ENCODE results near the gene ATP1A1.

The ATP1A1 gene

DNA sequence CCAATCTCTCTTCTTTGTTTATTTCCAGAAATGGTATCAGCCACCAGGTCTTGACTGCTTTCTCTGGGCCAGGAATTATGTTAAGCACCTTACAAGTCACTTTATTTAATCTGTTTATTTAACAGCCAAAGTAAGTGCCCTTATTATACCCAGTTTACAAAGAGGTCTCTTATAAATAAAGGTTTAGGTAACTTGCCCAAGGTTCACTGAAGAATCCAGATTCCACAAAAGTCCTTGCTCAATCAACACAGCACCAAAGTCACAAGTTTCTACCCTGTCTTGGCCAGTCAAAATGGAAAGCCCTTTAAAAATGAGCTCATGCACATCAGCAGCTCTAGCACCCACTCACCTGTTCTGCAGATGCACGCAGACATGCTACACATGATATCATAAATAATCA lies 28.0 kb upstream of the ATP1A1 start:
- no peak for DNase-seq (ENCODE audit: low read depth, low spot score)

DNA sequence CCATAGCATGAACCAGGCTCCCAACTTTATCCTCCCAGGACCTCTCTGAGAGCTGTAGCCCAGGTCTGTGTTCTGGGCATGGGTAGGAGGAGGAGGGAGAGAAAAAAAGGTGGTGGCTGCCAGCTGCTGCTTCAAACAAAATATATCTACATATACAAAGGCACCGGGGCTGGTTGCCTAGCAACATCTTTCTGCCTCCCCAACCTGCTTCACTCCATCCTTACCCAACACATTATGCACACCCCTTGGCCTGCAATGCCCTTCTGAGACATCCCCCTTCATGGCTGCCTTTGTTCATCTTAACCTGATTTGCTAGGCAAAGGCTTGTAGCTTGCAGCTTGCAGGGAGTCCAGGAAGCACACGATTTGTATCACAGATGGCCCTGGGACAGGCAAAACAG lies 27.2 kb upstream of the ATP1A1 start:
- peak; percentile 15 for DNase-seq (ENCODE audit: low read depth, low spot score)

DNA sequence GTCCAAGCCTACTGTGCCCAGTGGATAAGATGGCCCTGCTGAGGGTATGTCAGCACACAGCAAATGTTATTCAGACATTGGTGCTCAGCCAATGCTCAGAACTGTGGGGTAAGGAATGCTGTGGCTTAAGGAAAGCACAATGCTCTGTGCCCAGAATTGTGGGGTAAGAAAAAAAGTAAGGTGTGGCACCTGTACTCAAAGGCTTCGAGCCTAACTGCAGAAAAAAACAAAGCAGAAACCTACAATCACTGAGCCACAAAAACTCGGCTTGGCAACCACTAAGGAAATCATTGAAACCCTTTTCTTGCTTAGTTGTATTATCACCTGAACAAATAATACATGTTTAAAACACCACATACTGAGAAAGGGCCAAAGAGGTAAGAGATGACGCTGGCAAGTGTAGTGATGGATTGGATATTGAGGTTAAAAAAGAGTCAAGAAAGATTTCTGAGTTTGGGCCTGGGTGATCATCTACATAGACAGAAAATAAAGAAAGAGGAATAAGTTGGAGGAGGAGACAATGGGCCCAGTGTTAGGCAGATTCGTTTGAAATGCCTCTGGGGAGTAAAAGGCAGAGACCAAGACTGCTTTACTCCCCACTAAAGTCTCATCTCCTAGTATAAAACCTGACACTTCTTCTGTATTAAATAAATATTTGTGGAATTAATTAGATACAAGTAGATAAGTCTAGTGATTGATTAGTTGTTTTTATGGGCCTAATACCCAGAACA lies 25.9 kb upstream of the ATP1A1 start:
- no peak for DNase-seq (ENCODE audit: low read depth, low spot score)

DNA sequence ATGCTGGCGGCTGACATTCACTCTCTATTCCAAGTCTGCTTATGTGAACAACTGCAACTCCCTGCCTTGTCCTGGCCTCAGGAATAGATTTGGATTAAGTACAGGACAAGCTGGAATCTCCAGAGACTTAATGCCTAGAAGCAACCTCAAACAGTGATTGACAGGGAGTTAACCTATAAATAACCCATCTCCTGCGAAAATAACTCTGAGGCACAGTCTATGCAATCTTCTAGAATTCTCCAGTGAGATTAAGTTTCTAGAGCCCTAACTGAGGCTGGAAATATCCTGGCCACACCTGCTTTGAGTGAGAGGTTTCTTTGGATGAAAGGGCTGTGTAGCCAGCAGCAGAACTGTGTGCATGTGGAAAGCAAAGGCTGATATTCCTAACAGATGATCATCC lies 25.3 kb upstream of the ATP1A1 start:
- DNase-seq (ENCODE audit: low read depth, low spot score): no peak

DNA sequence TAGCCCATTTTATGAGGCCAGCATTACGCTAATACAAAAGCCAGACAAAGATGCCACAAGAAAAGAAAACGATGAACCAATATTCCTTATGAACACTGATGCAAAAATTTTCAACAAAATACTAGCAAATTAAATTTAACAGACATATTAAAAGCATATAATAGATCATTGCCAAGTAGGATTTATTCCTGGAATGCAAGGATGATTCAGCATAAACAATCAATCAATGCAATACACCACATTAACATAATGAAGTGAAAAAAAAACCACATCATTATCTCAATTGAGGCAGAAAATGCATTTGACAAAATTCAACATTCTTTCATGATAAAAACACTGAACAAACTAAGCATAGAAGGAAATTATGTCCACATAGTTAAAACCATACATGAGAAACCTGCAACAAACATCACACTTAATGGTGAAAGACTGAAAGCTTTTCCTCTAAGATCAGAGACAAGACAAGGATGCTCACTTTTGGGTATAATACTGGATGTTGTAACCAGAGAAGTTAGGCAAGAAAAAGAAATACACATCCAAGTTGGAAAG lies 22.9 kb upstream of the ATP1A1 start:
- no peak for DNase-seq (ENCODE audit: low read depth, low spot score)

DNA sequence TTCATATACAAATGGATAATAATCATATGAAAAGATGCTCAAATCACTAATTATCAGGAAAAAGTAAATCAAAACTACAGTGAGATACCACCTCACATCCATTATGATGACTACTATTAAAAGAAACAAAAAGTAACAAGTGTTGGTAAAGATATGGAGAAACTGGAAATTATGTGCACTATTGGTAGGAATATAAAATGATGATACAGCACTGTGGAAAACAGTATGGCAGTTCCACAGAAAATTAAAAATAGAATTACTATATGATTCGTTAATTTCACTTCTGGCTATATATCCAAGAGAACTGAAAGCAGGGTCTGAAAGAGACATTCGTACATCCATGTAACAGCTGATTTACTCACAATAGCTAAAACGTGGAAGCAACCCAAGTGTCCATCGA lies 21.1 kb upstream of the ATP1A1 start:
- no peak for DNase-seq (ENCODE audit: low read depth, low spot score)

GRCh38 chr1:116352349-116352813 lies 20.7 kb upstream of the ATP1A1 start:
- no peak for DNase-seq (ENCODE audit: low read depth, low spot score)

GRCh38 chr1:116353155-116353554 lies 19.9 kb upstream of the ATP1A1 start:
- DNase-seq (ENCODE audit: low read depth, low spot score): no peak

- no peak for DNase-seq (ENCODE audit: low read depth, low spot score)
Observed at GRCh38 chr1:116356067-116356466, 17.0 kb upstream of the ATP1A1 start.

GRCh38 chr1:116356673-116357072 lies 16.4 kb upstream of the ATP1A1 start:
- DNase-seq (ENCODE audit: low read depth, low spot score): no peak

DNA sequence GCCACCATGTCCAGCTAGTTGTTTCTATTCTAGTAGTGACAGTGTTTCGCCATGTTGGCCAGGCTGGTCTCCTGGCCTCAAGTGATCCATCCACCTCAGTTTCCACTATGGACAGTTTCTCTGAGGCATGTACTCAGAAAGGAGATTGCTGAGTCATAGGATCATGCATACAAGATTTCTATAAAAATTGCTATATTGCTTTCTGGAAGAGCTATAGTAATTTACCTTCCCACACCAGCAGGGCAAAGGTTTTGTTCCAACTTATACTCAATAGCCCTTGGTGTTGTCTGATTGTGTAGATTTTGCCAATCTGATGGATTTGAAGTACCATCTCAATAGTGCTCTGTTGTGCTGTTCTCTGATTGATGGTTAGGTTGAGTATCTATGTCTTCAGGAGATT lies 15.6 kb upstream of the ATP1A1 start:
- DNase-seq (ENCODE audit: low read depth, low spot score): no peak

DNA sequence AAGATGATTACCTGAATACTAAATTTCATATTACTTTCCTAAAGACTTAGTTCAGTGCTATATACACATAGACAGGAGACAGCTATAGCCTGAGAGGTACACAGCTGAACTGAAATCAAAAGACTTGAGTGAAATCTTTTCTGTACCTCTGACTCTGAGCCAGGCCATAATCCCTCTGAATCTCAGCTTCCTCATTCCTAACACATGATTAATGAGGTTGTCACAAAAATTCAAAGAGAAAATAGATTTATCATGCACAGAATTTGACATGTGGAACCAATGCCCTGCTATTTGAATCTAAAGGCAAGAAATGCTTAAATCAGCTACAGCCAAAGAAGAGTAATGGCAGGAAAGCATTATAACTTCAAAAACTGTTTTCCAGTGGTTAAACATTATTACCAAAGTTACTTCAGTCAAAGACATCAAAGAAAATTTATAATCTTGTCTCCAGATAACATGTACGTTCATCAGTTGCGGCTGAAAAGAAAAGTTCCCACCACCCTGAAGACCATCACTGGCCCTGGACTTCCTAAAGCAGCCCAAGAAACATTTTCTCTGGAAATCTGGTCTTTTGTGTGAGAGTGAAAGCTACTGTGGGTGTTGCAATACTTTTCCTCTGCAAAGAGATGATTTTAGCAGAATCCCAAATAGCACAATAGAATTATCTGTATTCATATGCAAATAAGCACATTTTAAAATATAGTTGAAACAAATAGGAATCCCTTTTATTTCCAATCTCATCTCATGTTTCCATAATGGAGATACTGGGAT lies 13.8 kb upstream of the ATP1A1 start:
- no peak for DNase-seq (ENCODE audit: low read depth, low spot score)

GRCh38 chr1:116359871-116360270 lies 13.2 kb upstream of the ATP1A1 start:
- no peak for DNase-seq (ENCODE audit: low read depth, low spot score)

DNA sequence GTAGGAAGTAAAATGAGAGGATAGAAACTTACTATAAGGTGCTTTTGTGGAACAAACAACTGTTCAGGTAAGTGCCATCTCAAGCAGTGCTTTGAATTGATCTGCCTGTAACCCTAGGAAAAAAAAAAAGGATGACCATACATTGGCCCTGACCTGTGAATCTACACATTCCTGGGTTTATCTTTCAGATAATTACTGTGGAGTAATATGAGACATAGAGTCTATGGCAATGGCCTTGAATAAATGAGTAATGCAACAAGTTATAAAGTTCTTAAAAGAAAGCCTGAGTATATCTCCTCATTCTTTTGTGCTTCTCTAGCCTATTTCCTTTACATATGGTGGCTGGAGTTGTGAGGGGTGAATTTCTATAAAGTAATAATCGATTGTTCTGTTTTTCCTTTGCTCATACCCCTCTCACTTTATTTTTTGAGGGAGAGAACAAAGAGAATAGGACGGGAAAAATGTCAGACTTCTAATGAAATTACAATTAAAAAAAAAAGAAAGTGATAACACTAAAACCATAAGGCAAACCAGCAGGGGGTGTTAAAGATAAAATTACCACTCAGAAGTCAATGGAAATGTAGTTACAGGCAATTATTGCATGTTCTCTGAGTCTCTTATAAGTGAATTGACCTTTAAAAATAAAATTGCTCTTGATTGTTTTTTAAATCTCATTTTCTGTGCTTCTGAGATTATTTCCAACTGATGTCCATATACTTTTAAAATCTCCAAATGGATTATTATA lies 12.4 kb upstream of the ATP1A1 start:
- DNase-seq (ENCODE audit: low read depth, low spot score): no peak

DNA sequence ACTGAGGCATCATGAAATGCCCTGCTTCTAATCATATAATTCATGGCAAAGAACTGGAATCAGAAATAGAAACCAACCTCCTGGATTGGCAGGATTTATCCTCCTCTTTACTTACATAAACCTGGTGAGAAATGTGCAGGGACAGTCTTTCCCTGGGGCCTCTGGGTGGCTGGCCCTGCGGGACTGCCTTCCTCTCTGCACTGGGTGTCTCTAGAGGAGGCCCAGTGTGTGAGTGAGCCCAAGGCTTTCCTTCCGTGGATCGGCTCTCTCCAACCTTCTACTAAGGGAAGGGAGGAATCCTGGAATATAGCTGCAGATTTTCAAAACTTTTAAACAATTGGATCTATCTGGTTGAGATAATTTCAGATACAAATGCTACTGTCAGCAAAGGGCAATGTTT lies 11.4 kb upstream of the ATP1A1 start:
- no peak for DNase-seq (ENCODE audit: low read depth, low spot score)

- no peak for DNase-seq (ENCODE audit: low read depth, low spot score)
Observed at GRCh38 chr1:116362050-116362449, 11.0 kb upstream of the ATP1A1 start.

DNA sequence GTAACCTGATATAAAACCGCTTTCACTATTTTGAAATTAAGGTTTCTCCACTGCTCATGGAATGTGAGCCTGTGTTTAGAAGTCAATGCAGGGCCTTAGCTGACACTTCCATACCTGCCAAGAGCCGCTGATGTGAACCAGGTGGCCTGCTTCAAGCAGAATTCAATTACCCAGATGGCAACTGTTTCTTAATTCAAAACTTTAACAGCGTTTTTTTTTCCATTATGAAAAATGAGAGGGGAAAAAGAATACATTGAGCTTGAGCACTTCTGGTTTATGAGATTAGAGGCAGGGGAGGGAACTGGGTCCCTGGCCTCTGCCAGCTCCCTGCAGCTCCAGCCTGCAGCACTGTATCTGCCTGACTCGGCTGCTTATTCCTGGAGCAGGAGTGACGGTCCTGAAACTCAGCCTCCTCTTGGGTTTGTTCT lies 7.7 kb upstream of the ATP1A1 start:
- no peak for DNase-seq (ENCODE audit: low read depth, low spot score)

DNA sequence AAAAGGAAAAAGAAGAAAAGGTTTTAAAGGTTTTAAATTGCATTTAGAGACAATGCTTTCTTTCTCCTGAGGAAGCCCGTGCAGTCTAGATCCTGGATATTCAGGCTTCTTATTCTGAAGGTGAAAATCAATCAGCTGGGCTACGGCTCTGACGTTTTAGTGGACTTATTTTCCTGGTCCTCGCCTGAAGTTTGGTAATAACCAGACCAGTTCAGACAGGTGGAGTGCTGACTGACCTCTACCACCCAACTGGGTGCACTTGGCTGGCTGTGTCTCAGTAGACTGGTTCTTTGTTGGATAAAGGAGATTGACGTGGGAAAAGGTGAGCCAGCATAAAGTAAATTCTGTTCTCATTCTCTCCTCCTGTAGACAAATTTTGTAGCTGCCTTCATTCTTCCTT lies 7.2 kb upstream of the ATP1A1 start:
- no peak for DNase-seq (ENCODE audit: low read depth, low spot score)

DNA sequence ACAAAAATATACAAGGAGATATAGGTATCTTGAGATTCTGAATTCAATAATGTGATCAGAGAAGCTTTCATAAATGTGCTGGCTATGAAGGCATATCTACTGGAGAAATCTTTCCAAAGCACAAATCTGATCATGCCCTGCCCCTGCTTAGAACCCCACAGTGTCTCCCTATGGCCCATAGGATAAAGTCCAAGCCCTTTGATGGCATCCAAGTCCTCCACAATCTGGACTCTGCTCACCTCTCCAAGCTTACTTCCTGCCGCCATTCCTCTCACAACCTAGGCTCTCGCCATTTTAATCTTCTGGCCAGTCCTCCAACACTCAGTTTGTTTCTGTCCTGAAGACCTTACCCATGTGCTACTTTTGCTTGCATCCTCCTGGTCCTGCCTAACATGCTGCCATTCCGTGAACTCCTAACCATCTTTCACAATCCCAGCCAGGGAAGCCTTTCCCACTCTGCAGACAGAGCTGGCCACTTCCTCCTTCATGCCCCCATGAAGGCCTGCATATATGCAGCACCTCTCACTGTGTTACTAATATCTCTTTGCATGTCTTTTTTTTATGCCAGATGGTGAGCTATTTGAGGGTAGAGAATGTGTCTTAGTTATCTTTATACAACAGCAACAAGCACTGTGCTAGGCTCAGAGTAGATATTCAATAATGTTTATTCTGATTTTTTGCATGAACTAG lies 5.6 kb upstream of the ATP1A1 start:
- no peak for DNase-seq (ENCODE audit: low read depth, low spot score)

GRCh38 chr1:116368241-116368640 lies 4.8 kb upstream of the ATP1A1 start:
- no peak for DNase-seq (ENCODE audit: low read depth, low spot score)

- no peak for DNase-seq (ENCODE audit: low read depth, low spot score)
Observed at GRCh38 chr1:116370181-116370580, 2.9 kb upstream of the ATP1A1 start.

- DNase-seq (ENCODE audit: low read depth, low spot score): no peak
Observed at GRCh38 chr1:116371752-116372151, 1.3 kb upstream of the ATP1A1 start.

Measured in iPS DF 19.7 (cell line).